HUES48 (cell line): ENCODE data around the gene SUSD3.

Experiments
- H3K27ac ChIP-seq: one replicate; pipeline ENCODE4 v1.7.0; 2013; ENCODE audit warnings: low read depth, low read length, inconsistent platforms
- H3K27me3 ChIP-seq: 2 replicates; pipeline ENCODE4 v1.6.1; 2013; ENCODE audit warnings: mild to moderate bottlenecking, low read length; ENCODE audit not compliant: control insufficient read depth, insufficient read depth
- H3K36me3 ChIP-seq: 2 replicates; pipeline ENCODE4 v1.6.1; 2013; ENCODE audit warnings: low read length; ENCODE audit not compliant: control insufficient read depth, insufficient read depth
- H3K4me1 ChIP-seq: 2 replicates; pipeline ENCODE4 v1.6.1; 2013; ENCODE audit warnings: mild to moderate bottlenecking, low read length; ENCODE audit not compliant: control insufficient read depth, insufficient read depth
- H3K4me3 ChIP-seq: 2 replicates; pipeline ENCODE4 v1.5.1; 2013; ENCODE audit warnings: mild to moderate bottlenecking, low read depth, low read length
- H3K9ac ChIP-seq: 2 replicates; pipeline ENCODE4 v1.6.1; 2013; ENCODE audit warnings: mild to moderate bottlenecking, low read depth, low read length, moderate library complexity
- H3K9me3 ChIP-seq: 2 replicates; pipeline ENCODE4 v1.6.1; 2013; ENCODE audit warnings: low read length; ENCODE audit not compliant: control insufficient read depth, insufficient read depth

The SUSD3 gene

GRCh38 chr9:93080406-93080805, 21.9 kb downstream of the SUSD3 start:
- Histone ChIP-seq H3K9ac (no peak overlapping the region), H3K4me3 (no peak overlapping the region), H3K36me3 (no peaks in the 10 kb centered on the region), H3K27ac (no peak overlapping the region), H3K4me1 (no peaks in the 10 kb centered on the region), H3K9me3 (no peaks in the 10 kb centered on the region), H3K27me3 (no peaks in the 10 kb centered on the region)

GRCh38 chr9:93081081-93081529, 22.6 kb downstream of the SUSD3 start:
- no peaks in the 10 kb centered on the region for H3K9me3 ChIP-seq
- no peaks in the 10 kb centered on the region for H3K4me1 ChIP-seq
- H3K36me3 ChIP-seq: no peaks in the 10 kb centered on the region
- no peak overlapping the region for H3K27ac ChIP-seq
- H3K4me3 ChIP-seq: no peak overlapping the region
- no peaks in the 10 kb centered on the region for H3K27me3 ChIP-seq
- H3K9ac ChIP-seq: no peak overlapping the region

- Histone ChIP-seq H3K9me3 (no peaks in the 10 kb centered on the region), H3K27me3 (no peaks in the 10 kb centered on the region), H3K4me1 (no peaks in the 10 kb centered on the region), H3K36me3 (no peaks in the 10 kb centered on the region), H3K9ac (no peak overlapping the region), H3K27ac (no peak overlapping the region), H3K4me3 (no peak overlapping the region)
Measured at GRCh38 chr9:93081931-93082330, 23.4 kb downstream of the SUSD3 start.

- H3K9me3 ChIP-seq: no peaks in the 10 kb centered on the region
- no peaks in the 10 kb centered on the region for H3K27me3 ChIP-seq
- no peaks in the 10 kb centered on the region for H3K36me3 ChIP-seq
- H3K9ac ChIP-seq: no peak overlapping the region
- no peaks in the 10 kb centered on the region for H3K4me1 ChIP-seq
- no peak overlapping the region for H3K27ac ChIP-seq
- no peak overlapping the region for H3K4me3 ChIP-seq
Measured at GRCh38 chr9:93082841-93083411, 24.4 kb downstream of the SUSD3 start.

- Histone ChIP-seq H3K27me3 (no peaks in the 10 kb centered on the region), H3K9ac (no peak overlapping the region), H3K27ac (no peak overlapping the region), H3K36me3 (no peaks in the 10 kb centered on the region), H3K9me3 (no peaks in the 10 kb centered on the region), H3K4me3 (no peak overlapping the region), H3K4me1 (no peaks in the 10 kb centered on the region)
Measured at GRCh38 chr9:93083592-93084470, 25.3 kb downstream of the SUSD3 start.

GRCh38 chr9:93084471-93084881, 26.0 kb downstream of the SUSD3 start:
- no peak overlapping the region for H3K4me3 ChIP-seq
- H3K27ac ChIP-seq: no peak overlapping the region
- no peaks in the 10 kb centered on the region for H3K27me3 ChIP-seq
- no peaks in the 10 kb centered on the region for H3K4me1 ChIP-seq
- no peaks in the 10 kb centered on the region for H3K9me3 ChIP-seq
- H3K36me3 ChIP-seq: no peaks in the 10 kb centered on the region
- H3K9ac ChIP-seq: no peak overlapping the region

GRCh38 chr9:93085676-93086075, 27.2 kb downstream of the SUSD3 start:
- no peak overlapping the region for H3K9ac ChIP-seq
- H3K27me3 ChIP-seq: no peaks in the 10 kb centered on the region
- H3K4me3 ChIP-seq: no peak overlapping the region
- no peak overlapping the region for H3K27ac ChIP-seq
- no peaks in the 10 kb centered on the region for H3K9me3 ChIP-seq
- no peaks in the 10 kb centered on the region for H3K4me1 ChIP-seq
- no peaks in the 10 kb centered on the region for H3K36me3 ChIP-seq

- Histone ChIP-seq H3K9ac (no peak overlapping the region), H3K4me3 (no peak overlapping the region), H3K27me3 (no peaks in the 10 kb centered on the region), H3K9me3 (no peaks in the 10 kb centered on the region), H3K4me1 (no peaks in the 10 kb centered on the region), H3K36me3 (no peaks in the 10 kb centered on the region), H3K27ac (no peak overlapping the region)
Measured at GRCh38 chr9:93086447-93087224, 28.1 kb downstream of the SUSD3 start.

- no peak overlapping the region for H3K4me3 ChIP-seq
- no peaks in the 10 kb centered on the region for H3K27me3 ChIP-seq
- H3K9ac ChIP-seq: no peak overlapping the region
- H3K4me1 ChIP-seq: no peaks in the 10 kb centered on the region
- no peaks in the 10 kb centered on the region for H3K9me3 ChIP-seq
- no peak overlapping the region for H3K27ac ChIP-seq
- no peaks in the 10 kb centered on the region for H3K36me3 ChIP-seq
Measured at GRCh38 chr9:93087971-93088655, 29.6 kb downstream of the SUSD3 start.

- H3K4me1 ChIP-seq: no peaks in the 10 kb centered on the region
- H3K27ac ChIP-seq: no peak overlapping the region
- H3K9me3 ChIP-seq: no peaks in the 10 kb centered on the region
- H3K9ac ChIP-seq: no peak overlapping the region
- H3K36me3 ChIP-seq: no peaks in the 10 kb centered on the region
- H3K27me3 ChIP-seq: no peaks in the 10 kb centered on the region
- no peak overlapping the region for H3K4me3 ChIP-seq
Measured at GRCh38 chr9:93088656-93089015, 30.1 kb downstream of the SUSD3 start.
